ENCODE results near the gene PBX1. TPM values are rescaled to one million over a fixed set of nuclear protein-coding genes. Genes with fewer than 3 reads are reported as not detected.

Gene PBX1
- total RNA-seq, 4 donors from 2014 or later: 25.8 to 31.0 (median 27.1) TPM

- Histone ChIP-seq H3K27me3 (no peaks in the 10 kb centered on the region), H3K9me3 (no peaks in the 10 kb centered on the region), H3K36me3 (no peaks in the 10 kb centered on the region), H3K4me1 (no peaks in the 10 kb centered on the region), H3K4me3 (no peak overlapping the region), H3K27ac (no peak overlapping the region)
- DNase-seq (ENCODE audit: low spot score in 2 of 2): no peak
- TF ChIP-seq CTCF (IDR thresholded peaks at IDR 0.05): no peak
- TF ChIP-seq POLR2A (IDR thresholded peaks at IDR 0.05): no peak
- WGBS, 2 donors: 54 to 65% methylated on average over 4 of the region's 4 CpGs
Observed at GRCh38 chr1:164863056-164863455, 304.1 kb downstream of the PBX1 start.

GRCh38 chr1:164864161-164864560 lies 305.2 kb downstream of the PBX1 start:
- no peak overlapping the region for H3K4me3 ChIP-seq
- no peak for TF ChIP-seq CTCF (IDR thresholded peaks at IDR 0.05)
- no peaks in the 10 kb centered on the region for H3K27me3 ChIP-seq
- no peaks in the 10 kb centered on the region for H3K4me1 ChIP-seq
- H3K27ac ChIP-seq: no peak overlapping the region
- H3K9me3 ChIP-seq: no peaks in the 10 kb centered on the region
- H3K36me3 ChIP-seq: no peaks in the 10 kb centered on the region
- WGBS, 2 donors: 77 to 78% methylated on average over 3 of the region's 3 CpGs
- no peak for DNase-seq (ENCODE audit: low spot score in 2 of 2)

GRCh38 chr1:164865385-164865784 lies 306.4 kb downstream of the PBX1 start:
- WGBS, 2 donors: 82 to 85% methylated on average over 4 of the region's 4 CpGs
- H3K27me3 ChIP-seq: no peaks in the 10 kb centered on the region
- H3K9me3 ChIP-seq: no peaks in the 10 kb centered on the region
- DNase-seq (ENCODE audit: low spot score in 2 of 2): no peak
- H3K36me3 ChIP-seq: no peaks in the 10 kb centered on the region
- TF ChIP-seq POLR2A (IDR thresholded peaks at IDR 0.05): no peak
- TF ChIP-seq CTCF (IDR thresholded peaks at IDR 0.05): no peak
- no peak for TF ChIP-seq EP300 (IDR thresholded peaks at IDR 0.05)
- no peak overlapping the region for H3K27ac ChIP-seq
- H3K4me1 ChIP-seq: no peaks in the 10 kb centered on the region
- H3K4me3 ChIP-seq: no peak overlapping the region

- no peaks in the 10 kb centered on the region for H3K36me3 ChIP-seq
- no peaks in the 10 kb centered on the region for H3K4me1 ChIP-seq
- H3K27me3 ChIP-seq: no peaks in the 10 kb centered on the region
- no peak overlapping the region for H3K27ac ChIP-seq
- TF ChIP-seq EP300 (IDR thresholded peaks at IDR 0.05) (no peak), CTCF (IDR thresholded peaks at IDR 0.05) (no peak), POLR2A (IDR thresholded peaks at IDR 0.05) (no peak)
- H3K4me3 ChIP-seq: no peak overlapping the region
- H3K9me3 ChIP-seq: no peaks in the 10 kb centered on the region
- 84 to 88% methylated on average over 8 of the region's 8 CpGs for whole genome bisulfite sequencing, 2 donors
- DNase-seq (ENCODE audit: low spot score in 2 of 2): no peak
Observed at GRCh38 chr1:164867590-164867989, 308.6 kb downstream of the PBX1 start.

GRCh38 chr1:164868990-164869389 lies 310.0 kb downstream of the PBX1 start:
- no peak for DNase-seq (ENCODE audit: low spot score in 2 of 2)
- no peak overlapping the region for H3K27ac ChIP-seq
- WGBS, 2 donors: 97% methylated on average over 4 of the region's 4 CpGs
- H3K9me3 ChIP-seq: no peaks in the 10 kb centered on the region
- no peak overlapping the region for H3K4me3 ChIP-seq
- H3K27me3 ChIP-seq: no peaks in the 10 kb centered on the region
- H3K4me1 ChIP-seq: no peaks in the 10 kb centered on the region
- H3K36me3 ChIP-seq: no peaks in the 10 kb centered on the region
- TF ChIP-seq CTCF (IDR thresholded peaks at IDR 0.05) (no peak), POLR2A (IDR thresholded peaks at IDR 0.05) (no peak), EP300 (IDR thresholded peaks at IDR 0.05) (no peak)
